DND-41 (cell line): ENCODE data around the gene TSKS.

Experiments
- EZH2 ChIP-seq: IDR thresholded peaks from 3 replicates; pipeline ENCODE4 v1.6.1; 2012; ENCODE audit warnings: borderline replicate concordance, low read depth, mild to moderate bottlenecking, moderate library complexity, low read length, inconsistent platforms; ENCODE audit not compliant: severe bottlenecking
- TF ChIP-seq, protein P1 (sequence below): IDR thresholded peaks from 2 replicates; pipeline ENCODE4 v1.5.1; 2012; ENCODE audit warnings: borderline replicate concordance, low read length, moderate library complexity, mild to moderate bottlenecking; ENCODE audit not compliant: poor library complexity, severe bottlenecking; ENCODE audit errors: extremely low read depth

DNA sequence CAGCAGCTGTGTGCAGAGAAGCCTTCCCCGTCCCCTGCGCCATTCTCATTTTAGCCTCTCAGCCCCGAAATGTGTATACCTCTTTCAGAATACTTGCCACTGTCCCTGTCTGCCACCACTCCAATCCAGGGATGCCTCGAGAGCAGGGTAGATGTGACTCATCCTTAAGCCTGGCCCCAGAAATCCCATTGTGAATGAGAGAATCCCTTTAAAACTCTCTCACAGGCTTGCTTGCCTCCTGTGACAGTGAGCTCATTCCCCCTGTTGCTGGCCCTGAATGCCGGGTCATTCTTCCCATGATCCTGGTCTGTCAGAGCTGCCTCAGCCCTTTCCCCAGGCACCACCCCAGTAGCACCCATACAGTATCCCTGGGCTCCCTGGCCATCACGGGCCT, 13.3 kb upstream of the TSKS start:
- TF ChIP-seq, protein P1, sequence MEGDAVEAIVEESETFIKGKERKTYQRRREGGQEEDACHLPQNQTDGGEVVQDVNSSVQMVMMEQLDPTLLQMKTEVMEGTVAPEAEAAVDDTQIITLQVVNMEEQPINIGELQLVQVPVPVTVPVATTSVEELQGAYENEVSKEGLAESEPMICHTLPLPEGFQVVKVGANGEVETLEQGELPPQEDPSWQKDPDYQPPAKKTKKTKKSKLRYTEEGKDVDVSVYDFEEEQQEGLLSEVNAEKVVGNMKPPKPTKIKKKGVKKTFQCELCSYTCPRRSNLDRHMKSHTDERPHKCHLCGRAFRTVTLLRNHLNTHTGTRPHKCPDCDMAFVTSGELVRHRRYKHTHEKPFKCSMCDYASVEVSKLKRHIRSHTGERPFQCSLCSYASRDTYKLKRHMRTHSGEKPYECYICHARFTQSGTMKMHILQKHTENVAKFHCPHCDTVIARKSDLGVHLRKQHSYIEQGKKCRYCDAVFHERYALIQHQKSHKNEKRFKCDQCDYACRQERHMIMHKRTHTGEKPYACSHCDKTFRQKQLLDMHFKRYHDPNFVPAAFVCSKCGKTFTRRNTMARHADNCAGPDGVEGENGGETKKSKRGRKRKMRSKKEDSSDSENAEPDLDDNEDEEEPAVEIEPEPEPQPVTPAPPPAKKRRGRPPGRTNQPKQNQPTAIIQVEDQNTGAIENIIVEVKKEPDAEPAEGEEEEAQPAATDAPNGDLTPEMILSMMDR: no peak
- TF ChIP-seq EZH2: no peak
